HPDE6-E6E7 (cell line): ENCODE data around the gene KCNG2.

Experiments used
- DNase-seq: peaks from one replicate; pipeline ENCODE4 v3.0.0; 2011; ENCODE audit warnings: missing footprints; ENCODE audit errors: extremely low spot score

Gene KCNG2

GRCh38 chr18:79884963-79885728 lies 87.4 kb downstream of the KCNG2 start:
- no peak for DNase-seq

- DNase-seq: no peak
Observed at GRCh38 chr18:79887181-79888000, 89.7 kb downstream of the KCNG2 start.

GRCh38 chr18:79888016-79888415 lies 90.3 kb downstream of the KCNG2 start:
- DNase-seq: no peak

GRCh38 chr18:79889569-79889968 lies 91.8 kb downstream of the KCNG2 start:
- DNase-seq: no peak

GRCh38 chr18:79890674-79891073 lies 92.9 kb downstream of the KCNG2 start:
- no peak for DNase-seq

GRCh38 chr18:79896738-79897137 lies 99.0 kb downstream of the KCNG2 start:
- no peak for DNase-seq

GRCh38 chr18:79897940-79898625 lies 100.3 kb downstream of the KCNG2 start:
- no peak for DNase-seq

- DNase-seq: no peak
Observed at GRCh38 chr18:79898952-79899608, 101.3 kb downstream of the KCNG2 start.

GRCh38 chr18:79899609-79900445 lies 102.1 kb downstream of the KCNG2 start:
- DNase-seq: no peak

- no peak for DNase-seq
Observed at GRCh38 chr18:79900610-79901570, 103.2 kb downstream of the KCNG2 start.

GRCh38 chr18:79901665-79902064 lies 103.9 kb downstream of the KCNG2 start:
- no peak for DNase-seq

- DNase-seq: no peak
Observed at GRCh38 chr18:79902075-79902474, 104.3 kb downstream of the KCNG2 start.

GRCh38 chr18:79902640-79903039 lies 104.9 kb downstream of the KCNG2 start:
- no peak for DNase-seq

- DNase-seq: no peak
Observed at GRCh38 chr18:79903071-79903635, 105.4 kb downstream of the KCNG2 start.

- no peak for DNase-seq
Observed at GRCh38 chr18:79903787-79904356, 106.1 kb downstream of the KCNG2 start.

- peak; percentile 23 for DNase-seq
Observed at GRCh38 chr18:79904357-79905147, 106.8 kb downstream of the KCNG2 start.

- DNase-seq: no peak
Observed at GRCh38 chr18:79905389-79905911, 107.7 kb downstream of the KCNG2 start.

- no peak for DNase-seq
Observed at GRCh38 chr18:79905993-79906392, 108.3 kb downstream of the KCNG2 start.
